Loucy (cell line): ENCODE results near the gene MAD1L1.

ENCODE experiments used
- H2AFZ ChIP-seq: fragments of 200-600 bp; sonication (generic); 2 replicates; pipeline ENCODE4 v1.6.0; 2016; ENCODE audit warnings: antibody characterized with exemption, mild to moderate bottlenecking, low read length, moderate library complexity
- H3F3A ChIP-seq: fragments of 200-600 bp; 2 replicates; pipeline ENCODE4 v1.6.0; 2016; ENCODE audit warnings: antibody characterized with exemption, low read depth, mild to moderate bottlenecking
- H3K27me3 ChIP-seq: fragments of 200-600 bp; sonication (generic); 2 replicates; pipeline ENCODE4 v1.6.1; 2014; ENCODE audit warnings: low read length, mild to moderate bottlenecking; ENCODE audit not compliant: insufficient read depth, poor library complexity, severe bottlenecking
- H3K36me3 ChIP-seq: fragments of 200-600 bp; sonication (generic); 2 replicates; pipeline ENCODE4 v1.6.1; 2016; ENCODE audit warnings: low read length; ENCODE audit not compliant: insufficient read depth
- H3K4me1 ChIP-seq: fragments of 200-600 bp; sonication (generic); 2 replicates; pipeline ENCODE4 v1.5.1; 2014; ENCODE audit warnings: low read length, mild to moderate bottlenecking; ENCODE audit not compliant: insufficient read depth, poor library complexity, severe bottlenecking
- H3K4me2 ChIP-seq: fragments of 200-600 bp; sonication (generic); 2 replicates; pipeline ENCODE4 v1.6.0; 2014; ENCODE audit warnings: antibody characterized with exemption, low read length, low read depth, mild to moderate bottlenecking; ENCODE audit not compliant: poor library complexity, severe bottlenecking
- H3K4me3 ChIP-seq: fragments of 200-600 bp; sonication (generic); 2 replicates; pipeline ENCODE4 v1.5.1; 2014; ENCODE audit warnings: low read length, mild to moderate bottlenecking, mixed read lengths; ENCODE audit not compliant: poor library complexity, severe bottlenecking
- H3K79me2 ChIP-seq: fragments of 200-600 bp; sonication (generic); 2 replicates; pipeline ENCODE4 v1.6.1; 2014; ENCODE audit warnings: low read length; ENCODE audit not compliant: insufficient read depth
- H3K9ac ChIP-seq: fragments of 200-600 bp; sonication (generic); 2 replicates; pipeline ENCODE4 v1.6.0; 2014; ENCODE audit warnings: mild to moderate bottlenecking, low read depth, low read length, moderate library complexity; ENCODE audit not compliant: poor library complexity, severe bottlenecking
- H3K9me2 ChIP-seq: fragments of 200-600 bp; sonication (generic); replicated peaks from 2 replicates; pipeline ENCODE4 v1.6.1; 2016; ENCODE audit warnings: low read depth, low read length, mixed read lengths
- H3K9me3 ChIP-seq: fragments of 200-600 bp; sonication (generic); 2 replicates; pipeline ENCODE4 v1.6.1; 2014; ENCODE audit warnings: mild to moderate bottlenecking, antibody characterized with exemption, low read length, low read depth; ENCODE audit not compliant: insufficient read depth
- H4K20me1 ChIP-seq: fragments of 200-600 bp; sonication (generic); 2 replicates; pipeline ENCODE4 v1.6.0; 2014; ENCODE audit warnings: antibody characterized with exemption, low read length, mild to moderate bottlenecking; ENCODE audit not compliant: insufficient read depth, poor library complexity, severe bottlenecking
- EZH2phosphoT487 ChIP-seq: fragments of 200-600 bp; IDR thresholded peaks from 2 replicates; pipeline ENCODE4 v1.6.1; 2018; ENCODE audit warnings: antibody characterized with exemption, mild to moderate bottlenecking, moderate library complexity, borderline replicate concordance
- TF ChIP-seq, protein P1 (sequence below): fragments of 200-600 bp; sonication (generic); conservative IDR thresholded peaks from 2 replicates; pipeline ENCODE4 v1.5.1; 2014; ENCODE audit warnings: mild to moderate bottlenecking, antibody characterized with exemption, low read length

MAD1L1 gene

DNA sequence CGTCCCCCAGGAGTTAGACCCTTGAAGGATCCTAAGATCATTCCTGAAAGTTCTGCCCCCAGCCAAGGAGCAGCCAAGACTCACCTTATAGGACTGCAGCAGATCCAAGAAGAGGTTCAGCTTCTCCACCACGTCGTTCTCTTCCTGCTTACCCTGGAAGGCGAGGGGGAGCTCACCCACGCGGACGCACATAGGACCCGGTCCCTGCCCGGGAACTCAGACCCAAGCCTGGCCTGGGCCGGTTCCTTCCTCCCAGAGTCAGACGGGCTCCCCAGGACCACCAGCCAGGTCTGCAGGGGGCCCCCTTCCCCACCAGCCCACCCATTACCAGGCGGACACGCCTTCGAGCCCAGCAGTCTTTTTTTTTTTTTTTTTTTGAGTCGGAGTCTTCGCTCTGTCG lies 24.9 kb upstream of the MAD1L1 start:
- Histone ChIP-seq H2AFZ (no peak overlapping the region), H3K9me2 (no peaks in the 10 kb centered on the region), H3K79me2 (no peaks in the 10 kb centered on the region), H3K36me3 (no peaks in the 10 kb centered on the region), H3K9me3 (no peaks in the 10 kb centered on the region), H3K9ac (no peak overlapping the region), H3F3A (no peaks in the 10 kb centered on the region), H3K27me3 (no peaks in the 10 kb centered on the region), H3K4me3 (no peak overlapping the region), H4K20me1 (no peaks in the 10 kb centered on the region), H3K4me1 (no peaks in the 10 kb centered on the region), H3K4me2 (no peak overlapping the region)
- TF ChIP-seq, protein P1, sequence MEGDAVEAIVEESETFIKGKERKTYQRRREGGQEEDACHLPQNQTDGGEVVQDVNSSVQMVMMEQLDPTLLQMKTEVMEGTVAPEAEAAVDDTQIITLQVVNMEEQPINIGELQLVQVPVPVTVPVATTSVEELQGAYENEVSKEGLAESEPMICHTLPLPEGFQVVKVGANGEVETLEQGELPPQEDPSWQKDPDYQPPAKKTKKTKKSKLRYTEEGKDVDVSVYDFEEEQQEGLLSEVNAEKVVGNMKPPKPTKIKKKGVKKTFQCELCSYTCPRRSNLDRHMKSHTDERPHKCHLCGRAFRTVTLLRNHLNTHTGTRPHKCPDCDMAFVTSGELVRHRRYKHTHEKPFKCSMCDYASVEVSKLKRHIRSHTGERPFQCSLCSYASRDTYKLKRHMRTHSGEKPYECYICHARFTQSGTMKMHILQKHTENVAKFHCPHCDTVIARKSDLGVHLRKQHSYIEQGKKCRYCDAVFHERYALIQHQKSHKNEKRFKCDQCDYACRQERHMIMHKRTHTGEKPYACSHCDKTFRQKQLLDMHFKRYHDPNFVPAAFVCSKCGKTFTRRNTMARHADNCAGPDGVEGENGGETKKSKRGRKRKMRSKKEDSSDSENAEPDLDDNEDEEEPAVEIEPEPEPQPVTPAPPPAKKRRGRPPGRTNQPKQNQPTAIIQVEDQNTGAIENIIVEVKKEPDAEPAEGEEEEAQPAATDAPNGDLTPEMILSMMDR = no peak
- no peak for TF ChIP-seq EZH2phosphoT487

DNA sequence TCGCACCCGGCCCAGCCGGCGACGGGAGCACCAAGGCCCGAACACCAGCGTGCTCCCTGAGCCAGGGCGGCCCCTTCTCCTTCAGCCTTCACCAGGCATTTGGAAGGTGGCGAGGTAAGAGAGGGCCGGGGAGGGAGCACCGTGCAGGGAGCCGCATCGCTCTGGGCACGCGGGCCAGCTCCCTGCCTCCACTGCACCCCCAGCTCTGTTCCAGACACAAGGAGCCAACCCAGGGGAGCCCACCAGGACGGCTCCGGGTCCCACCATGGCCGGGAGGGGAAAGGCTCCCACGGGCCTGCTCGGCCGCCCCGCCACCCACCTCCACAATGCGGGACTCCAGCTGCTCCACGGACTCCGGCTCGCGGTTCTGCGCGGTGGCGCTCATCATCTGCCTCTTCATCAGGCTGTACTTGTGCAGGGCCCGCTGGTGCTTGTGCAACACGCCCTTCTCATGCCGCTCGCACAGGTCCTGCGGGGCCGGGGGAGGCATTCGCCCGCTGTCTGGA lies 24.4 kb upstream of the MAD1L1 start:
- Histone ChIP-seq H2AFZ (no peak overlapping the region), H3K4me3 (no peak overlapping the region), H3K79me2 (no peaks in the 10 kb centered on the region), H3K36me3 (no peaks in the 10 kb centered on the region), H3K9ac (no peak overlapping the region), H3K4me2 (no peak overlapping the region), H3K27me3 (no peaks in the 10 kb centered on the region), H3K4me1 (peaks cover 2% of the 10 kb centered on the region), H3K9me3 (no peaks in the 10 kb centered on the region), H3F3A (no peaks in the 10 kb centered on the region), H4K20me1 (no peaks in the 10 kb centered on the region), H3K9me2 (no peaks in the 10 kb centered on the region)
- TF ChIP-seq, protein P1 = no peak
- TF ChIP-seq EZH2phosphoT487 = no peak

DNA sequence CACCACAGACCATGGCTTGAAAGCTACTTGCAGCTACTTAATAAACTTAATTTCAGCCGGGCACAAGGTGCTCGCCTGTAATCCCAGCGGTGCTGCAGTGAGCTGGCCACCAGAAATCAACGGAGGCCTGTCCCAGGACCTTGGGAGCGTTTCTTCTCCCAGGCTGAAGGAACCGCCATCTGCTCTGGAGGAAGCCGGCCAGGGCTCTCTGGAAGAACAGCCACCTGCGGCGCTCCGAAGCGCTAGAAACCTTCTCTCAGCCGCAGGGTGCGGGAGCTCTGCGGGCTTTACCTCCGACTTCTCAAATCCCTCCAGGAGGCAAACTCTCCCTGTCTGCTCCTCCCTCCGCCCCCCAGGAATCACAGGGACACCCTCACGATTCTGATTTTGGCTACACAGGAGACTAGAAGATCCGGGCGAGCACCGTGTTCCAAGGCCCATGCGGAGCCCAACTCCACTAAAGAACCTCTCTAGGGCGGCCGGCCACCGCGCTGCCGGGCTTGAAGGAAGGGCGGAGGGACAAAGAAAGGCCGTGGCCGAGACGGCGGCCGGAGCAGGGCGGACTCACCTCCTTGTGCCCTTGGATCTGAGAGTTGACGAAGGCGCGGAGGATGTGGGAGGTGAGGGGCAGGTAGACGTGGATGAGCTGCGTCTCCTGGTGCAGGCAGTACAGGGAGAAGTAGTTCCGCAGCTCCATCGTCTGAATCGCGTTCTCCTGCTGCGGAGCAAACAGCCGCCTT lies 23.7 kb upstream of the MAD1L1 start:
- Histone ChIP-seq H3K4me1 (peaks cover 8% of the 10 kb centered on the region), H4K20me1 (no peaks in the 10 kb centered on the region), H3K36me3 (peaks cover 2% of the 10 kb centered on the region; the same call in 1 of the 2 replicates), H3K9me2 (no peaks in the 10 kb centered on the region), H3K27me3 (no peaks in the 10 kb centered on the region), H3K9ac (no peak overlapping the region), H3K79me2 (peaks cover 3% of the 10 kb centered on the region; the same call in 1 of the 2 replicates), H3K4me2 (no peak overlapping the region), H3F3A (no peaks in the 10 kb centered on the region), H3K4me3 (no peak overlapping the region), H3K9me3 (no peaks in the 10 kb centered on the region), H2AFZ (no peak overlapping the region)
- TF ChIP-seq, protein P1 = no peak
- TF ChIP-seq EZH2phosphoT487 = no peak
